Prostate gland (tissue), 2 donors: Measurements from ENCODE around the gene COL2A1. TPM values are rescaled to one million over a fixed set of nuclear protein-coding genes. Genes with fewer than 3 reads are reported as not detected.

Source experiments
- DNase-seq: peaks from one replicate; pipeline ENCODE4 v3.0.0-alpha.2; 2019; ENCODE audit warnings: low spot score
- H3K27ac ChIP-seq, 2 donors: fragments of 200-600 bp; sonication (generic); 2 replicates each; pipeline ENCODE4 v1.5.1; 2017 to 2019
- H3K27me3 ChIP-seq: fragments of 200-600 bp; sonication (generic); replicated peaks from 2 replicates; pipeline ENCODE4 v1.5.1; 2019; ENCODE audit not compliant: insufficient read depth
- H3K36me3 ChIP-seq, 2 donors: fragments of 200-600 bp; sonication (generic); 1 replicate in 1 of 2; 2 replicates in 1 of 2; pipeline versions ENCODE4 v1.5.1 to v1.8.1; 2017 to 2019
- H3K4me1 ChIP-seq: fragments of 200-600 bp; sonication (generic); replicated peaks from 2 replicates; pipeline ENCODE4 v1.5.1; 2019
- H3K4me3 ChIP-seq, 2 donors: fragments of 200-600 bp; sonication (generic); 2 replicates each; pipeline ENCODE4 v1.5.1; 2017 to 2019
- H3K9me3 ChIP-seq: fragments of 200-600 bp; sonication (generic); 2 replicates; pipeline ENCODE4 v1.5.1; 2017
- POLR2A ChIP-seq: fragments of 450-650 bp; IDR thresholded peaks from one replicate; pipeline ENCODE4 v1.6.1; 2016; ENCODE audit warnings: antibody characterized with exemption, mild to moderate bottlenecking
- POLR2AphosphoS5 ChIP-seq: sonication (generic); formaldehyde crosslinking; IDR thresholded peaks from one replicate; pipeline ENCODE4 v1.6.1; 2017; ENCODE audit warnings: antibody characterized with exemption
- WGBS: methylation state at CpG from one replicate; pipeline ENCODE4 v1.1.5; 2018; 5-methylcytosine and 5-hydroxymethylcytosine counted together
- intact Hi-C: fragments of 100-400 bp; cut with DNase I; formaldehyde crosslinking; loops from one replicate; pipeline ENCODE4 v1.14.2; 2022
- total RNA-seq, 2 donors: library from RNA; depleted of rRNA; stranded (reverse); fragments of >200 nt; gene quantifications; one replicate each; pipeline ENCODE4 v1.1.0, GENCODE V29; 2016
- TF ChIP-seq, protein P1 (sequence below), 4 experiments: fragments of 200-600 bp in 2 of 4; fragments of 450-650 bp in 2 of 4; sonication (generic) in 2 of 4; IDR thresholded peaks; 1 replicate in 3 of 4; 2 replicates in 1 of 4; pipeline ENCODE4 v1.5.1; 2016 to 2019; ENCODE audit warnings: antibody characterized with exemption in 4 of 4, mild to moderate bottlenecking in 2 of 4, moderate library complexity in 2 of 4

Gene COL2A1
- total RNA-seq, 2 donors from 2014 or later, result 0.14 to 1.9 TPM

DNA sequence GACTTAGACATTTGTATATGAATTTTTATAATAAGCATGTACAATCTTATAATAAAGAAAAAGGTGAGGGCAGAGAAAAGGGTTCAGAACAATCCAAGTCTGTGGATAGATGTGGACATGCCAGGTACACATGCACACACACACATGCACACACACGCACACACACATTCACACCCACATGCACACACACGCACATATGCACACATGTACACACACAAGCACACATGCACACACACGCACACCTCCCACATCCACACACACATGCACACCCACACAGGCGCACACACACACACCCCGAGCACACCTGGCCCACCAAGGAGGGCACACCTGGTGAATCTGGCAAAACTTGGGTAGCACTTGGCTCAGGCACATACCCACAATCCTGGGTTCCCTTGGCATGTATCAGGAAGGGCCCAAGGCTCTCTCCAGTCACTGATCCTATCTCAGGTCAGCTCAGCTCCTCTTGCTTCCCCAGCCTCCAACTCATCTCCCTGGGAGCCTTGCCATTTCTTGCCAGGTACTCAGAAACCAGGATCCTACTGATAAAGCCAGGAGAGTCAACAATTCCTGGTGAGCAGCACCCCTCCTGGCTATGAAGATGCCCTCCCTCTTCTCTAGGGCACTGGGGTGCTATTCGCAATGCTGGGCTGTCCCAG is 59.5 kb downstream of the COL2A1 start:
- no peaks in the 10 kb centered on the region for H3K36me3 ChIP-seq
- intact Hi-C loops, result no loop called here
- H3K27ac ChIP-seq, result no peak overlapping the region
- no peak overlapping the region for H3K4me3 ChIP-seq
- H3K4me1 ChIP-seq, result no peaks in the 10 kb centered on the region
- TF ChIP-seq, protein P1, sequence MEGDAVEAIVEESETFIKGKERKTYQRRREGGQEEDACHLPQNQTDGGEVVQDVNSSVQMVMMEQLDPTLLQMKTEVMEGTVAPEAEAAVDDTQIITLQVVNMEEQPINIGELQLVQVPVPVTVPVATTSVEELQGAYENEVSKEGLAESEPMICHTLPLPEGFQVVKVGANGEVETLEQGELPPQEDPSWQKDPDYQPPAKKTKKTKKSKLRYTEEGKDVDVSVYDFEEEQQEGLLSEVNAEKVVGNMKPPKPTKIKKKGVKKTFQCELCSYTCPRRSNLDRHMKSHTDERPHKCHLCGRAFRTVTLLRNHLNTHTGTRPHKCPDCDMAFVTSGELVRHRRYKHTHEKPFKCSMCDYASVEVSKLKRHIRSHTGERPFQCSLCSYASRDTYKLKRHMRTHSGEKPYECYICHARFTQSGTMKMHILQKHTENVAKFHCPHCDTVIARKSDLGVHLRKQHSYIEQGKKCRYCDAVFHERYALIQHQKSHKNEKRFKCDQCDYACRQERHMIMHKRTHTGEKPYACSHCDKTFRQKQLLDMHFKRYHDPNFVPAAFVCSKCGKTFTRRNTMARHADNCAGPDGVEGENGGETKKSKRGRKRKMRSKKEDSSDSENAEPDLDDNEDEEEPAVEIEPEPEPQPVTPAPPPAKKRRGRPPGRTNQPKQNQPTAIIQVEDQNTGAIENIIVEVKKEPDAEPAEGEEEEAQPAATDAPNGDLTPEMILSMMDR (IDR thresholded peaks at IDR 0.05), result no peak
- no peak for TF ChIP-seq POLR2A
- no peak for TF ChIP-seq POLR2AphosphoS5
- H3K9me3 ChIP-seq, result no peaks in the 10 kb centered on the region
- 87% methylated on average over 6 of the region's 6 CpGs for WGBS
- no peak for DNase-seq
- H3K27me3 ChIP-seq, result no peaks in the 10 kb centered on the region

DNA sequence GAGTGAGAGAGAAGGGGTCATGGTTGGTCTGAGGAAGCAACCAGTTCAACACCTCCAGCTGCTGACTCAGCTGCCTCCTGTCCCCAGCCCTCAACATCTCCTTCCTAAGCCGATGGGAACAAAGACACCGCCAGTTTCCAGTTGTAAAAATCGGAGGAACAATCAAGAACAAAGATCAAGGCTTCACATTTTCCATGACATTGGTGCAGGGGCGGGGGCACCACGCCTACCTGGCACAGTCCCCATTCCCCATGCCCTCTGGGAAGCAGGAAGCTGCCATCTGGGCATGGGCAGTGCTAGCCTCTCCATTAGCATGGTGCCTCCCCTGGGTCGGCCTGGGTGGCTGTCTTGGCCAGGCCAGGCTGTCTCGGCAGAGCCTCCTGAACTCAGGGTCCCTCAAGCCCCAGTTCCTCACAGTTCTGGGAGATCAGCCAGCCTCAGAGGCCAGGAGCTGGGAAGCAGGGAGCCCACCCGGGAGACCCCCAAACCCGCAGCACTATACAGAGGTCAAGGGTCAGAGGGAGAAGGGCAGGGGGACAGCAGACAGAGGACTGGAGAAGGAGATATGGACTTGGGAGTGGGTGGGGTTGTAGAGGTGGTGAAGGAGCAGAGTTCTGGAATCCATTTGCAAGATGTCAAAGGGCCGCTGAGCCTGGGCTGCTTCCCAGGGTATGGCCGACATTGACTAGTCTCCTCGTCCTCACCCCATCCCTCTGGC is 60.5 kb downstream of the COL2A1 start:
- intact Hi-C loops, result no loop called here
- WGBS, result 75% methylated on average over 12 of the region's 12 CpGs
- no peaks in the 10 kb centered on the region for H3K27me3 ChIP-seq

DNA sequence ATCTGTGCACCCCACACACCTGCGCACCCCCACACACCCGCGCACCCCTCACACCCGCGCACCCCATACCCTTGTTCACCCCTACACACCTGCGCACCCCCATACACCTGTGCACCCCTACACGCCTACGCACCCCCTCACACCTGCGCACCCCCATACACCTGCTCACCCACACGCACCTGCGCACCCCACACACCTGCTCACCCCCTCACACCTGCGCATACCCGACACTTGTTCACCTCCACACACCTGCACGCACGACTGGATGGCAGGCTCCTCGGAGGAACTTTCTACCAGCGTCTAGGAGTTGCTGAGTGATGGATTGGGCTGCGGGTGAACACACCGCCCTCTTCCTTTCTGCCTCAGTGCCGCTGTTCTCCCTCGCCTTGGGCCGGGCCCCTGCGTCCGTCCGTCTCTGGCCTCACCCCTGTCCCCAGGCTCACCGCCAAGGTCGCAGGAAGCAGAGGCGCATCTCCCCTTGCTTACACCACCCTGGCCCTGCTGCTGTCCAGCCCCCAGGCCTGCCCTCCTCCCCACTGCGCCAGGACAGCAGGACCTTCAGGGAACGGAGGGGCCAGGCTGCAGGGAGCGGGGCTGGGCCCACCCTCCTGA is 61.6 kb downstream of the COL2A1 start:
- no peak overlapping the region for H3K4me3 ChIP-seq
- H3K27me3 ChIP-seq, result no peaks in the 10 kb centered on the region
- intact Hi-C loops, result no loop called here
- no peaks in the 10 kb centered on the region for H3K9me3 ChIP-seq
- WGBS, result 78% methylated on average over 31 of the region's 31 CpGs
- no peaks in the 10 kb centered on the region for H3K36me3 ChIP-seq
- DNase-seq, result no peak
- H3K27ac ChIP-seq, result no peak overlapping the region
- no peaks in the 10 kb centered on the region for H3K4me1 ChIP-seq
- TF ChIP-seq POLR2AphosphoS5 (no peak), POLR2A (no peak)
- TF ChIP-seq, protein P1 (IDR thresholded peaks at IDR 0.05), result no peak

More for the DNA sequence above, 60.5 kb downstream of the COL2A1 start:
- no peaks in the 10 kb centered on the region for H3K9me3 ChIP-seq
- TF ChIP-seq POLR2A (no peak), POLR2AphosphoS5 (no peak)
- TF ChIP-seq, protein P1 (IDR thresholded peaks at IDR 0.05), result no peak
- no peak overlapping the region for H3K27ac ChIP-seq
- DNase-seq, result no peak
- no peaks in the 10 kb centered on the region for H3K4me1 ChIP-seq
- no peak overlapping the region for H3K4me3 ChIP-seq
- H3K36me3 ChIP-seq, result no peaks in the 10 kb centered on the region

DNA sequence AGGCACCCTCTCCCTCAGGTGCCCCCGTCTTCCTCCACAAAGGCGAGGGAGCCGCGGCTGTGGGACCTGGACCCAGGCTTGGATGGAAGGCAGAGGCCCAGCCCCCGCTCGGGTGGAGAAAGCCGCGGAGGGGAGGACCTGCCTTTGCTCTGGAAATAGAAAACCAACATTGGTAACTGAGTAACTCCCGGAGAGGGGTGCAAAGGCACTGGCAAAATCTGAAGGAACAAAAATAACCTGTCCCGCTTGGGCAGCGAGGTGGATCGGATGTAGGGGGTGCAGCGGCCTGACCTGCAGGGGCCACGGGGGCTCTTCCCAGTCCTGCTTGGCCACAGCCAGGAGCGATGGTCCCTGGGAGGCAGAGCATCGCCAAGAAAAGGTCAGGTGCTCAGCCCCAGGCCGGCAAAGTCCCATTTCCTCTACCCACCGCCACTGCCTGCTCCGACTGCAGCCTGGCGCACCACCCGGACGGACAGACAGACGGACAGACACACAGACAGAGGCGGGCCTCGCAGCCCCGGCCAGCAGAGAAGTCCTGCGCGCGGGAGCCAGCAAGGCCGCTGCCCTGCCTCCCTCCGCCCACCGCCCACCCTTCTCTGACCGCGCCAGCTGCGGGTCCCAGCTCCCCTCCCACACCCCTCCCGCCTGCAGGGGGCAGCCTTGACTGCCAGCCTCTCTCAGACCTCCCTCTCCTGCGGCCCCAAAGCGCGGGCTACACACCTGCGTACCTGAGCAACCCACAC is 62.2 kb downstream of the COL2A1 start:
- no peak for DNase-seq
- H3K4me3 ChIP-seq, result no peak overlapping the region
- H3K4me1 ChIP-seq, result no peaks in the 10 kb centered on the region
- H3K27ac ChIP-seq, result no peak overlapping the region
- intact Hi-C loops, result no loop called here
- H3K36me3 ChIP-seq, result no peaks in the 10 kb centered on the region
- no peaks in the 10 kb centered on the region for H3K9me3 ChIP-seq
- 45% methylated on average over 40 of the region's 40 CpGs for WGBS
- no peaks in the 10 kb centered on the region for H3K27me3 ChIP-seq
- TF ChIP-seq POLR2A, result no peak
- no peak for TF ChIP-seq POLR2AphosphoS5
- TF ChIP-seq, protein P1 (IDR thresholded peaks at IDR 0.05), result no peak
